Measurements from ENCODE around the gene HEMK1.

The HEMK1 gene

GRCh38 chr3:50620420-50620819, 51.1 kb downstream of the HEMK1 start:
- peak overlapping the region; percentile 96 for H3K27ac ChIP-seq
- TF ChIP-seq CTCF (conservative IDR thresholded peaks at IDR 0.05), result no peak

- H3K27ac ChIP-seq, result peak overlapping the region; percentile 96
- TF ChIP-seq CTCF (conservative IDR thresholded peaks at IDR 0.05), result no peak
Observed at GRCh38 chr3:50620820-50621219, 51.5 kb downstream of the HEMK1 start.

GRCh38 chr3:50622881-50623280, 53.6 kb downstream of the HEMK1 start:
- H3K27ac ChIP-seq, result peak overlapping the region; percentile 42; the same call in 1 of the 2 replicates
- no peak for TF ChIP-seq CTCF (conservative IDR thresholded peaks at IDR 0.05)

DNA sequence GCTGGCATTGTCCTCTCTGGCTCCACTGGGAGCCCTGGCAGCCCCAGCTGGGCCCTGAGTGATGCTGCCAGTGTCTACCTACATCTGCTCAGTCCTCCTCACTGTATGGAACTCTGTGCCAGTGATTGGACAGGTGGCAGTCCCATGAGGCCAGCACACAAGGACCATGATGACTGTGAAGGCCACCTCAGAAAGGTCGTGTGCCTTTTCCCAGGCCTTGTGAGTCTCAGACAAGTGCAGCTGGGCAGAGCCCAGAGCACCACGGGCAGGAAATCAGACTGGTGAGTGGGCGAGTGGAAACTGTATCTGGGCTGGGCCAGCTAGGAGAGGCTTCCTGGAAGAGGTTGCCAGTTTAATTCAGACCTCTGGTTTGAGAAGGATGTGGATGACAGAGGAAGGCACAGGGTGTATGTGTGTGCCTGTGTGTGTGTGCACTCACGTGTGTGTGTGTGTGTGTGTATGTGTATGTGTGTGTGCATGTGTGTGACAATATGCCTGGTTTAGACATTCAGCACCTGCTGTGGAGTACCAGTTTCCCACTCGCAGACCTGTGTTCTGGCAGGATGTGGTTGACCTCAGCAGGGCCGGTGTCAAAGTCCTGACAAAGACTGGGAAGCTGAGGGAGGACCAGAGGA, 54.6 kb downstream of the HEMK1 start:
- no peak for TF ChIP-seq CTCF (conservative IDR thresholded peaks at IDR 0.05)
- H3K27ac ChIP-seq, result no peak overlapping the region; the same call in 1 of the 2 replicates

- TF ChIP-seq CTCF (conservative IDR thresholded peaks at IDR 0.05), result no peak
- no peak overlapping the region; the same call in 1 of the 2 replicates for H3K27ac ChIP-seq
Observed at GRCh38 chr3:50624634-50625033, 55.3 kb downstream of the HEMK1 start.

GRCh38 chr3:50625231-50626182, 56.2 kb downstream of the HEMK1 start:
- H3K27ac ChIP-seq, result no peak overlapping the region
- no peak for TF ChIP-seq CTCF (conservative IDR thresholded peaks at IDR 0.05)

DNA sequence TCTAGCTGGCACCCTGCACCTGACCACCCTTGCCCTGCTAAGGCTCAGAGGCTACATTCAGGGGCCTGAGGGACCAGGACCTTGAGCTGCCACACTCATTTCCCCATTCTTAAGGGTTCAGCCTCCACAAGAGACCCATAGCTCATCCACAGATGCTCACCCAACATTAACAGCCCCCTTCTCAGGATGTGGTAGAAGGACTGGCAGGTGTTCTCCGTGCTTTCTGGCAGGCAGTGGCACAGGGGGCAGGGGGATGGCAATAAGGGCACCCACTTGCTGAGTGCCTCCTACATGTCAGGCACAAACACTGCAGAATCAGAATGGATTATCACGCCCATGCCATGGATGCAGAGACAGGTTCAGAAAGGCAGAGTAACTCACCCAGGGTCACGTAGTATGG, 57.1 kb downstream of the HEMK1 start:
- no peak for TF ChIP-seq CTCF (conservative IDR thresholded peaks at IDR 0.05)
- H3K27ac ChIP-seq, result no peak overlapping the region
